GM12864 (cell line): ENCODE results near the gene LSM14A.
"Not testable (repeated sequence)": the region's sequence is repeated elsewhere in the genome, so short reads cannot be mapped to it uniquely, and the experiment has no call there.

Experiments
- DNase-seq: peaks from one replicate; pipeline ENCODE4 v3.0.0-alpha.2; 2011; ENCODE audit warnings: low read depth
- H3K4me3 ChIP-seq: 2 replicates; pipeline ENCODE4 v1.5.1; 2011; ENCODE audit warnings: mild to moderate bottlenecking, low read depth, low read length, control low read depth
- CTCF ChIP-seq: IDR thresholded peaks from 2 replicates; pipeline ENCODE4 v1.5.1; 2011; ENCODE audit warnings: low read depth, mild to moderate bottlenecking, moderate library complexity, low read length, control low read depth, inconsistent platforms; ENCODE audit errors: missing control alignments

Gene LSM14A

GRCh38 chr19:34171877-34172660 is at the start of gene LSM14A:
Gene LSM14A, plus strand, starts transcription at chr19:34172504. Its CDS starts 139 bp downstream, at chr19:34172643.
- no peak for TF ChIP-seq CTCF
- peak within 1 kb of the TSS; percentile 98 for H3K4me3 ChIP-seq
- DNase-seq, result peak; percentile 71

- H3K4me3 ChIP-seq, result no peak overlapping the region
- no peak for DNase-seq
- no peak for TF ChIP-seq CTCF
Observed at GRCh38 chr19:34124828-34125227, 47.5 kb upstream of the LSM14A start.

- DNase-seq, result no peak
- no peak for TF ChIP-seq CTCF
Observed at GRCh38 chr19:34126966-34127365, 45.3 kb upstream of the LSM14A start.

GRCh38 chr19:34127684-34128189 is 44.6 kb upstream of the LSM14A start:
- DNase-seq, result no peak
- no peak for TF ChIP-seq CTCF
- no peak overlapping the region for H3K4me3 ChIP-seq

More at GRCh38 chr19:34126966-34127365, 45.3 kb upstream of the LSM14A start:
- no peak overlapping the region for H3K4me3 ChIP-seq

GRCh38 chr19:34128558-34129250 is 43.6 kb upstream of the LSM14A start:
- no peak overlapping the region for H3K4me3 ChIP-seq
- TF ChIP-seq CTCF, result no peak
- no peak for DNase-seq

- TF ChIP-seq CTCF, result no peak
- no peak overlapping the region for H3K4me3 ChIP-seq
- DNase-seq, result no peak
Observed at GRCh38 chr19:34131100-34131499, 41.2 kb upstream of the LSM14A start.

- DNase-seq, H3K4me3 ChIP-seq: not testable (repeated sequence)
Observed at GRCh38 chr19:34132145-34132544, 40.2 kb upstream of the LSM14A start.

GRCh38 chr19:34132706-34133105 is 39.6 kb upstream of the LSM14A start:
- DNase-seq, result not testable (repeated sequence)

More at GRCh38 chr19:34132706-34133105, 39.6 kb upstream of the LSM14A start:
- H3K4me3 ChIP-seq, result not testable (repeated sequence)
